NCI-H2196 treated with DMSO at 0.1 percent for 48 hours (cell line): Measurements from ENCODE around the gene ZNF862.

ENCODE experiments used
- DNase-seq: peaks from one replicate; lab custom pipeline; 2025; ENCODE audit not compliant: unreplicated experiment; lab: John Stamatoyannopoulos, UW

The ZNF862 gene

DNA sequence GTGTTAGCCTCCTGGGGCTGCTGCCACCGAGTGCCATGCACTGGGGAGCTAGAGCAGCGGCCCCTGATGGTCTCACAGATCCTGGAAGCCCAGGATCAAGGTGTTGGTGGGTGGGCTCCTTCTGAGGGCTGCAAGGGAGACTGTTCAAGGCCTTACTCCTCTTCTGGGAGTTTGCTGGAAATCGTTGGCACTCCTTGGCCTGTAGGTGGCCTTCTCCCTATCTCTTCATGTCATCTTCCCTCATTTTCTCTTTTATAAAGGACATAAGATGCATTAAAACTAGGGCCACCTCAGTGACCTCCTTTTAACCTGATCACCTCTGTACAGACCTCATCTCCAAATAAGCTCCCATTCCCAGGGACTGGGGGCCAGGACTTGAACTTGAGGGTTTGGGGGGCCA, 27.0 kb upstream of the ZNF862 start:
- no peak for DNase-seq

DNA sequence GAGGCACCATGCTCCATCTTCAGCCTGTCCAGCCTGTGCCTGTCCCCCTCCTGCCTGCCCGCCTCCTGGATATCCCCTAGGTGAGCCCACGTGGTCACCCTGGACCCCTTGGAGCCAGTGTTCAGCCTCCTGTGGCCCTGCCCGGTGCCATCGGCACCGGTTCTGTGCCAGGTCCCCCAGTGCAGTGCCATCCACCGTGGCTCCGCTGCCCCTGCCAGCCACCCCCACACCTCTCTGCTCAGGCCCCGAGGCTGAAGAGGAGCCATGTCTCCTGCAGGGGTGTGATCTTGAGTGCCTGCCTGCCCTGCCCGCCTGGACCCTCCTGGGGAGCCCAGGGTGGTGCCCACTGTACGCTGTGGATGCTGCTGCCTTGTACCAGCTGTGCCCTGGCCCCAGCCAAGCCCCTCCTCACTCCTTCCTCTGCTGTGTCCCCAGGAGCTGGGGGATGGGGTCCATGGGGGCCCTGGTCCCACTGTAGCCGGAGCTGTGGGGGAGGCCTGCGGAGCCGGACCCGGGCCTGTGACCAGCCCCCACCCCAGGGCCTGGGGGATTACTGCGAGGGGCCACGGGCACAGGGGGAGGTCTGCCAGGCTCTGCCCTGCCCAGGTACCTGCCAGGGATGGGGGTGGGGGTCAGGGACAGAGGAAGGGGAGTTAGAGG, 26.2 kb upstream of the ZNF862 start:
- DNase-seq: no peak

DNA sequence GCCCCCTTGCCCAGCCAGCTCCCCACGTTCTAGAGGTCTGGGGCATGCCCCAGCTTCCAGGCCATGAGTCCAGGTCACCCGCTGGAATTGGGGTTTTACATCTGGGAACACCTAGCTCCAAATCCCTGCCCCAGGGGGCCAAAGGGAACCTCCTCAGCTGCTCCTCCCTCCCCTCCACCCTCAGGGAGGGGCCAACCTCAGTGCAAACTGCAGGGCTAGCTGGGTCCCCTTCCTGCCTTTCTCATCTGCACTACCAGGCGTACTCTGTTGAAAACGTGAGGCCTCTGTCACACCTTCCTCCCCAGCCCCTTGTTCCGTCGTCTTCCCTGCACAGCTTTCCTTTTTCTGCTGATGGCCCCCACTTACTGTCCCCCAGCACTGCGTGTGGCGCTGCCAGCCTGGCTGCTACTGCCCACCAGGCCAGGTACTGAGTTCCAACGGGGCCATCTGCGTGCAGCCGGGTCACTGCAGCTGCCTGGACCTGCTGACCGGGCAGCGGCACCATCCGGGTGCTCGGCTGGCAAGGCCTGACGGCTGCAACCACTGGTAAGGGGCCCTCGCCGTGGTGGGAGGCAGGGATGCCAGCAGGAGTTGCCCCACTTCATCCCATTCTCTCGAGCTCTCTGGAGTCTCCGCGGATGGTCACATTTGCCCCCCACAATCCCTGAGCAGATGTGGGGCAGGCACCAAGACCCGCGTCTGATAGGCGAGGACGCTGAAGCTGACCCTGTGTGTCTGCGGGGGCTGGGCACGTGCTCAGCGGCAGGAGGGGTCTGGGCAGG, 24.7 kb upstream of the ZNF862 start:
- DNase-seq: no peak

DNA sequence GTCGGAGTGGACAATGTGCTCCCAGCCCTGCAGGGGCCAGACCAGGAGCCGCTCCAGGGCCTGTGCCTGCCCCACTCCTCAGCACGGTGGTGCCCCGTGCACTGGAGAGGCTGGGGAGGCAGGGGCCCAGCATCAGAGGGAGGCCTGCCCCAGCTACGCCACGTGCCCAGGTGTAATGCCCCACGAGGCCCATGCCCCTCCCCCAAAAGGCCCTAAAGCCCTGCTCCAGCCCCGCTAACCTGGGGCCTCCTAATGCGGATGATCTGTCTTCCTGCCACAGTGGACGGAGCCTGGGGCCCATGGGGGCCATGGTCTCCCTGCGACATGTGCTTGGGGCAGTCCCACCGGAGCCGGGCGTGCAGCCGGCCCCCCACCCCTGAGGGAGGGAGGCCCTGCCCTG, 23.7 kb upstream of the ZNF862 start:
- DNase-seq: no peak

DNA sequence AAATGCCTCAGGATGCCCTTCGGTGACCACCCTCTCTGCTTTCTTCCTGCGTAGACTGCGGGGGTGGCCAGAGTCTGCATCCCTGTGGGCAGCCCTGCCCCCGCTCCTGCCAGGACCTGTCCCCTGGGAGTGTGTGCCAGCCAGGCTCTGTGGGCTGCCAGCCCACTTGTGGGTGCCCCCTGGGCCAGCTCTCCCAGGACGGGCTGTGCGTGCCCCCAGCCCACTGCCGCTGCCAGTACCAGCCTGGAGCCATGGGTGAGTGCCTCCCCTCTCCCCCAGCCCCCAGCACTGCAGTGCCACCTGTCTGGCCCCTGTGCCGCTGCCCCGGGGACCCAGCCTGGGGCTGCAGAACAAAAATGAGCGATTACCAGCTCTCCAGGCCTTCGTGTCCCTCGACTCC, 23.1 kb upstream of the ZNF862 start:
- DNase-seq: no peak

DNA sequence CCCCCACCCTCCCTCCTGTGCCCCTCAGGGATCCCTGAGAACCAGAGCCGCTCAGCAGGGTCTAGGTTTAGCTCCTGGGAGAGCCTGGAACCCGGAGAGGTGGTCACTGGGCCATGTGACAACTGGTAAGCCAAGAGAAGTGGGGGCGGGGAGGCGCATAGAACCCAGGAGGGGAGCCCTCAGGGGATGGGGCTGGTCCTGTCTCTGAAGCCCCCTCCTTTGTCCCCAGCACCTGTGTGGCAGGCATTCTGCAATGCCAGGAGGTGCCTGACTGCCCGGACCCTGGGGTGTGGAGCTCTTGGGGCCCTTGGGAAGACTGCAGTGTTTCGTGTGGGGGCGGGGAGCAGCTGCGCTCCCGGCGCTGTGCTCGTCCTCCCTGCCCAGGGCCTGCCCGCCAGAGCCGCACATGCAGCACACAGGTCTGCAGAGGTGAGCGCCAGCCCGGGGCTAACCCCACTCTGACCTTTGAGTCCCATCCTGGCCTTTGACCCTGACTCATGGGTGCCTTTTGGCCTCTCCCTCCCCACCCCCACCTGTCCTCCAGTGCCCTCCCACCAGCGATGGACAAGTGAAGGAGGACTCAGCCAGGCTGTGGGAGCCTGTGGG, 22.4 kb upstream of the ZNF862 start:
- DNase-seq: no peak

DNA sequence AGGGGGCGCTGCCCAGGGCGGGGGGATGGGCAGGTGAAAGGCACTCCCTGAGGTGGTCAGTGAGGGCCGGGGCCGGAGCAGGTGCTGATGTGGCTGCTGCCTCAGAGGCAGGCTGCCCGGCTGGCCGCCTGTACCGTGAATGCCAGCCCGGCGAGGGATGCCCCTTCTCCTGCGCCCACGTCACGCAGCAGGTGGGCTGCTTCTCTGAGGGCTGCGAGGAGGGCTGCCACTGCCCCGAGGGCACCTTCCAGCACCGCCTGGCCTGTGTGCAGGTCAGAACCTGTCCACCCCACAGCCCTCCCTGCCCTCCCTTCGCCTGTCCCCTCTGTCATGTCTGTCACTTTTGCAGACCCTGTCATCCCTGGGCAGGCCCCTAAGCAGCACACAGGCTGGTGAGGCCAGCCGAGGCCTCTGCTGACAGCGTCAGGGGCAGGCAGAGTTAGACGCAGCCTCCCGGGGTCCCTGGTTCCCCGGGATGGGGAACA, 21.9 kb upstream of the ZNF862 start:
- DNase-seq: no peak

DNA sequence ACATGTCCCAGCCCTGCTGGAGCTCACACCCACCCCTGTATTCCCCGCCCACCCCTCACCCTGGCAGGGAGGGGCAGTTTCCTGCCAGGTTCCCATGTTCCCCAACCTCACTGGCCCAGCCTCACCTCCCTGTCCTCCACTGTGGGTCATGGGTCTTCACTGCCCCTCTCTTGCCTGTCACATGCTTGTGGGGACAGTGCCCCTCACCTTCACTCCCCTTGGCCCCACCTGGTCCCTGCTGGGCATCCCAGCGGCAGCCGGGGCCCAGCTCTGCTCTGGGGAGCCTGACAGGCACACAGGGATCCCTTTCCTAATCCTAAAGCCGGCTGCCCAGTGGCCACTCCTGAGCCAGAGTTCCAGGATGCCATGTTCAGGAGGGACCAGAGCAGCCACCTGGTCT, 21.4 kb upstream of the ZNF862 start:
- no peak for DNase-seq

DNA sequence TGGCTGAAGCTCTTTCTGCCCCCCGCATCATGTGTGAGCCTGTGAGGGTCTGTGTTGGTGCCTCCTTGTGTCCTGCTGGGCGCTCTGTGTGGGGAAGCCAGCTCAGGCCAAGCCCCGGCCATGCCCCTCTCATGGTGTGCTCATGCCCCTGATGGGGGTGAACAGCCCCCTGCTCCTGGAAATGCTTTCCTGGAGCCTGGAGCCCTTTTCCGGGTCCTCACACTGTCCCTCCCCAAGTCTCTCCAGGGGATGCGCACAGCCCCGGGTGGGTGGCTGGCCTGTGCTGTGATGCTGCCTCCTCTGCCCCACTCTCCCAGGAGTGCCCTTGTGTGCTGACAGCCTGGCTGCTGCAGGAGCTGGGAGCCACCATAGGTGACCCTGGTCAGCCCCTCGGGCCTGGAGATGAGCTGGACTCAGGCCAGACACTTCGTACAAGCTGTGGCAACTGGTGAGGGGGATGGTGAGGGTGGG, 20.8 kb upstream of the ZNF862 start:
- no peak for DNase-seq

DNA sequence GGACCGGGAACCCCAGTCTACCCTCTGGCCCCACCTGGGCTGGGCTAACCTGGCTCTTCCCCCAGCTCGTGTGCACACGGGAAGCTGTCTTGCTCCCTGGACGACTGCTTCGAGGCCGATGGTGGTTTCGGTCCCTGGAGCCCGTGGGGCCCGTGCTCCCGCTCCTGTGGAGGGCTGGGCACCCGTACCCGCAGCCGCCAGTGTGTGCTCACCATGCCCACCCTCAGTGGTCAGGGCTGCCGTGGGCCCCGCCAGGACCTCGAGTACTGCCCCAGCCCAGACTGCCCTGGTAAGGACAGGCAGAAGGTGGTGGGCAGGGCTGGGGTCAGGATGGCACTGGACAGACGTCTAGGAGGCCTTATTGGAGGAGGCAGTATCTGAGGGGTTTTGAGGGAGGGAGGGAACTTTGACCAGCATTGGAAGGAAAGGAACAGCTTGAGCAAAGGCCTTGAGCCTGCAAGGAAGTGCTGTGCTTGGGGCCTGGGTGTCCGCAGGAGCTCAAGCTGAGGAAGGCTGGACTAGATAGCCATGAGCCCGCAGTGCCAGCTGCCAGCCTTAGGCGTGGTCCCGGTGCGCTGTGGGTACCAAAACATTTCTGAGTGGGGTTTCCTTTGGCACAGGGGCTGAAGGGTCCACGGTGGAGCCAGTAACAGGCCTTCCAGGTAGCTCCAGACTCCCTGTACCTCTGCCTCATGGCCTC, 20.2 kb upstream of the ZNF862 start:
- no peak for DNase-seq

DNA sequence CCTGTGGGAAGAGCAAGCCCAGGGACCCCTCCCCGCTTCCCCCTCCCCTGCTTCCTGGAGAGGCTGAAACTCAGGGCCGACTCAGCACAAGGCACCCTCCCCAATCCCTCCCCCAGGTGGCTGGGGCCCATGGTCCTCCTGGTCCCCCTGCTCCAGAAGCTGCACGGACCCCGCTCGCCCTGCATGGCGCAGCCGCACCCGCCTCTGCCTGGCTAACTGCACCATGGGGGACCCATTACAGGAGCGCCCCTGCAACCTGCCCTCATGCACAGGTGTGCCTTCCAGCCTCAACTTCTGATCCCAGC, 19.7 kb upstream of the ZNF862 start:
- no peak for DNase-seq

DNA sequence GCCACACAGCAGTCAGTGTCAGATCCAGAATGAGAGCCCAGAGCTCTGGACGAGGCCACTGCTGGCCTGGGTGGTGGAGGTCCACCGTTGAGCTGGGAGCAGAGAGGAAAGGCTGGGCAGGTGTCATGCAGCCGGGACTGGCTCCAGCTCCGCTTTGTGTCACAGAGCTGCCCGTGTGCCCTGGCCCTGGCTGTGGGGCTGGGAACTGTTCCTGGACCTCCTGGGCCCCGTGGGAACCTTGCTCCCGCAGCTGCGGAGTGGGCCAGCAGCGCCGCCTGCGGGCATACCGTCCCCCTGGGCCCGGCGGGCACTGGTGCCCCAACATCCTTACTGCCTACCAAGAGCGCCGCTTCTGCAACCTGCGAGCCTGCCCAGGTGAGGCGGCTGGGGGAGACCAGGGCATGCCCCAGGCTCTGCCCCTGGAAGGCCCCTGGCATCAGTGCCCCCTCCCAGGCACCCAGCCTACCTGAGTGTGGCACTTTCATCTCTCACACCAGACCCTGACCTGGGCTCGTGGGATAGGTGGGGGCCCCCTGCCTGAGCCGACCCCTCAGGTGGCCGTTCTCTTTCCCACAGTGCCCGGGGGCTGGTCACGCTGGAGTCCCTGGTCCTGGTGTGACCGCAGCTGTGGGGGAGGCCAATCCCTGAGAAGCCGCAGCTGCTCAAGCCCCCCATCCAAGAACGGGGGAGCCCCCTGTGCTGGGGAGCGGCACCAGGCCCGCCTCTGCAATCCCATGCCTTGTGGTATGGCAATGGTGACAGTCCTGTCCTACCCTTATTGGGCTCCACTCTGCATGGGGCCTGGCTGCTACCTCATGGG, 18.8 kb upstream of the ZNF862 start:
- no peak for DNase-seq

DNA sequence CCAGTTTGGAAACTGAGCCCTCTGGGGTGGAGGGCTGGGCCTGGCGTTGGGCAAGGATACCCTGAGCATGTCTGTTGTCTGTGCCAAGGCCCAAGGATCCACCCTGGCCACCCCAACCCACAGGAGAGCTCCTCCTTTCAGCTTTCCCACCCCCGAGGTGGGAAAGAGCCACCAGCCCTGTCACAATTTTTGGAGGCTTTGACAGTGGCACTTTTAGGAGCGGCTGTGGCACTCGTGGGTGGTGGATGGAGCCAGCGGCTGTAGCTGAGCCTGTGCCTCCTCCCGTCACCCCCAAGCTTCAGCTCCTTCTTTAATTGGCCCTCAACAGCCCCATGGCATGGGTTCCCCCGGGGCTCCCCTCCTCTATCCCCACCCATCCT, 18.2 kb upstream of the ZNF862 start:
- no peak for DNase-seq

DNA sequence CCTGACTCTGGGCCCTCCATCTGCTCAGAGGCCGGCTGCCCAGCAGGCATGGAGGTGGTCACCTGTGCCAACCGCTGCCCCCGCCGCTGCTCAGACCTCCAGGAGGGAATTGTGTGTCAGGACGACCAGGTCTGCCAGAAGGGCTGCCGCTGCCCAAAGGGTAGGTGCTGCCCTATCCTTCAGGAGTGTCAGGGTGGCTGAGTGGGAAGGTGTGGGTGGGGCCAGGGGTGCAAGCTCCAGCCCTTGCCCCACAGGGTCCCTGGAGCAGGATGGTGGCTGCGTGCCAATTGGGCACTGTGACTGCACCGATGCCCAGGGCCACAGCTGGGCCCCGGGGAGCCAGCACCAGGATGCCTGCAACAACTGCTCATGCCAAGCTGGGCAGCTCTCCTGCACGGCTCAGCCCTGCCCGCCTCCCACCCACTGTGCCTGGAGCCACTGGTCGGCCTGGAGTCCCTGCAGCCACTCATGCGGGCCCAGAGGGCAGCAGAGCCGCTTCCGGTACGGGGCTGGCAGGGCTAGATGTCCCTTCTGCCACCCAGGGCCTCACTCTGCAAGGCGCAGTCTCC, 17.5 kb upstream of the ZNF862 start:
- DNase-seq: no peak

DNA sequence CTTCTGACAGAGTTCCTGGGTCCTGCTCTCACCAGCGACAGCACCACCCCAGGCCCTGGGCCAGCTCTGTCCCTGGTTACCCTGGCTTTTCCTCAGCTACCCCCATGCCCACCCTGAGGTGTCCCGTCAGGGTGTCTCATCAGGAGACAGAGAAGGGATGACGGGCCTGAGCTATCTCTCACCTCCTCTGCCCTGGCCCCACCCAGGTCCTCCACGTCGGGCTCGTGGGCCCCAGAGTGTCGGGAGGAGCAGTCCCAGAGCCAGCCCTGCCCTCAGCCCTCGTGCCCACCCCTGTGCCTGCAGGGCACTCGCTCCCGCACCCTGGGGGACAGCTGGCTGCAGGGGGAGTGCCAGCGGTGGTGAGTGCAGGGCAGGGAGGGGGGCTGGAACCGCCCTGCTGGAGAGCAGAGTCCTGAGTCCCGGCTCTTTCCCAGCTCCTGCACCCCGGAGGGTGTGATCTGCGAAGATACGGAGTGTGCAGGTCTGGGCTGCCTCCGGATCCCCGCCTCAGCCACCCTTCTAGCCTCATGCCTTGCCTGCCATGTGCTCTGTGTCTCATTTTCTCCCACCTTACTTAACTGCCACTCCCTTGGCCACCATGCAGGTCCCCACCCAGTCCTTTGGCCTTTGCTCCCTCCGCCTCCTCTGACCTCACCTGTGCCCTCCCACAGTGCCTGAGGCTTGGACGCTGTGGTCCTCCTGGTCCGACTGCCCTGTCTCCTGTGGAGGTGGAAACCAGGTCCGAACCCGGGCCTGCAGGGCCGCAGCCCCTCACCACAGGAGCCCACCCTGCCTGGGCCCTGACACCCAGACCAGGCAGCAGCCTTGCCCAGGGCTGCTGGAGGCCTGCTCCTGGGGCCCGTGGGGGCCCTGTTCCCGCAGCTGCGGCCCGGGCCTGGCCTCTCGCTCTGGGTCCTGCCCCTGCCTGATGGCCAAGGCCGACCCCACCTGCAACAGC, 16.7 kb upstream of the ZNF862 start:
- no peak for DNase-seq

DNA sequence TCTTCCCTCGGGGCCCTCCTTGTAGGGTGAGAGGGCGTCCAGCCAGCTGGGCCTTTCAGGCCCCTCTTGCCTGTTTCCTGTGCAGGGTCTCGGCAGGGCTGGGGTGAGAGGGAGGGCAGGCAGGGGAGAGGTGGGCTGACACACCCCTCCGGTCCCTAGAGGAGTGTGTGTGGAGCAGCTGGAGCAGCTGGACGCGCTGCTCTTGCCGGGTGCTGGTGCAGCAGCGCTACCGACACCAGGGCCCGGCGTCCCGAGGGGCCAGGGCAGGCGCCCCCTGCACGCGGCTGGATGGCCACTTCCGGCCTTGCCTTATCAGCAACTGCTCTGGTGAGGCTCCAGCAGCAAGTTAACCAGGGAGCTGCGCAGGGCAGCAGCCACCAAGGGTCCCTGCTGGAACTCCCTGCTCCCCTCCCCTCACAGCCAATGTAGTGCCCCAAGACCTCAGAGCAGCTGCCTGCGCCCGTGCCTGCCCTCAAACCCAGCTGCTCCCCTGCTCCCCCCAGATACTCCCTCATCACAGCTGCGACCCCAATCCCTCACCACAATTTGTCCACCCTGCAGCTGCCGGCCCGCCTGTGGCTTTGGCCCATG, 15.7 kb upstream of the ZNF862 start:
- no peak for DNase-seq

DNA sequence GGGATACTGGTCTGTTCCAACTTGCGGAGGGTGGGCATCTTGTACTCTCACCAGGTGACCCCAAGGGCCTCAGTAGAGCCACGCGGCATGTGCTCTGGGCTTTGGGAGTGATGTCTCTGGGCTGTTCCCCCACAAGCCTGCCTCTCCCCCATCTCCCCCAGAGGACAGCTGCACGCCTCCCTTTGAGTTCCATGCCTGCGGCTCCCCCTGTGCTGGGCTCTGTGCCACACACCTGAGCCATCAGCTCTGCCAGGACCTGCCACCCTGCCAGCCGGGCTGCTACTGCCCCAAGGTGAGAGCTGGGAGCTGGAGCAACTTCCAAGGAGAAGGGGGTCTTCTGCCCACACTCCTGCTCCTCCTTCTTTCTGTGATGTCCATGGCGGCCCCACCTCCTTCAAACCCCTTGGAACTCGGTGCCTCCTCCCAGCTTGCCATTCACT, 15.0 kb upstream of the ZNF862 start:
- no peak for DNase-seq

DNA sequence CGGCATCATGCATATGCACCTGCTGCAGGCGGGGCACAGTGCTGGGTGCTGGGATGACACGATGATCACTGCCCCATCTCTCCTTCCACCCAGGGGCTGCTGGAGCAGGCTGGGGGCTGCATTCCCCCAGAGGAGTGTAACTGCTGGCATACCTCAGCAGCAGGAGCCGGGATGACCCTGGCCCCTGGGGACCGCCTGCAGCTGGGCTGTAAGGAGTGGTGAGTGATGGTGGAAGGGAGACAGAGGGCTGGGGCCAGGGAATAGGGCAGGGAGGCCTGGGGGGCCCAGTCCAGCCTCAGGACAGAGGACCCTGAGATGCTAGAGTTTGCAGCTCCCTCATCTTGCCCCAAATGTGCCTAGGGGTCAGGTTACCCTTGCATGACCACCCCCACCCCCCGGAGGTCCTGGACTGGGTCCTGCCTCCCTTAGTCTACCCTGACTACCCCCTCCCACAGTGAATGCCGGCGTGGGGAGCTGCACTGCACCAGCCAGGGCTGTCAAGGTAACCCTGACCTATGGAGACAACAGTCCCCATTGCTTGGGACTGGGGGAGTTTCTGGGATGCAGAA, 14.5 kb upstream of the ZNF862 start:
- no peak for DNase-seq

DNA sequence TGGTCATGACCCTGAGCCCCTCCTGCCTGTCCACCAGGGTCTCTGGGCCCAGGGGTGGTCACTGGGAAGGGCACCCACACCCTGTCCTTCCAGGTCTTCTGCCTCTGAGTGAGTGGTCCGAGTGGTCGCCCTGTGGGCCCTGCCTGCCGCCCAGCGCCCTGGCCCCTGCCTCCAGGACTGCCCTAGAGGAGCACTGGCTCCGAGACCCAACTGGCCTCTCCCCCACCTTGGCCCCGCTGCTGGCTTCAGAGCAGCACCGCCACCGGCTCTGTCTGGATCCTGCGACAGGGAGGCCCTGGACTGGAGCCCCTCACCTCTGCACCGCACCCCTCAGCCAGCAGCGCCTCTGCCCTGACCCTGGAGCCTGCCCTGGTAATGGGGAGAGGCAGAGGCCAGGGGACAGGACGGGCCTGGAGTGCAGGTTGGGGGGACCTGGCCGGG, 13.9 kb upstream of the ZNF862 start:
- no peak for DNase-seq
